ENCODE results near the gene TUBA4B.

DNA sequence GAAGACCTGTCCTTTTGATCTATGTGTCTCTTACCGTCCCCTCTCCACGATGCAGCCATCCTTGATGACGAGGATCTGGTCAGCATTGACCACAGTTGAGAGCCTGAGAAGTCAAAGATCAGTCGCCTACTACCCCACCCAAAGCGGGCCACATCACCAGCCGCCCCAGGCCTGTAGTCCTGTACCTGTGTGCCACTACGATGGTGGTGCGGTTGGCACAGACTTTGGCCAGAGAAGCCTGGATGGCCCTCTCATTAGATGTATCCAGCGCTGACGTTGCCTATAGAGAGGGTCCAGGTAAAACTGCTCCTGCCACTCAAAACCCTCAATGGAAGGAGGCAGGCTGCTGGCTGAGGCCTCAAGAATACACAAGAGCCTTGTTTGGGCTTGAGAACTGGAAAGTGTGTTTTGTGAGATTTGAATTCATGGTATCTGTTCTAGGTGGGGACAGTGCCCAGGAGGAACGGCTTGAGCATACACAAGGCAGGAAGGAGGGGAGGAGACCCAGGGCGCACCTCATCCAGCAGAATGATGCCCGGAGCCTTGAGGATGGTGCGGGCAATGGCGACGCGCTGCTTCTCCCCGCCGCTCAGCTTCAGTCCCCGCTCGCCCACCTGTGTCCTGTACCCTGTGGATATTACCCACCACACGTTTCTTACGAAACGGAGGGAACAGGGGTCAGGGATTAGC lies 42.7 kb upstream of the TUBA4B start:
- TF ChIP-seq, protein P1, sequence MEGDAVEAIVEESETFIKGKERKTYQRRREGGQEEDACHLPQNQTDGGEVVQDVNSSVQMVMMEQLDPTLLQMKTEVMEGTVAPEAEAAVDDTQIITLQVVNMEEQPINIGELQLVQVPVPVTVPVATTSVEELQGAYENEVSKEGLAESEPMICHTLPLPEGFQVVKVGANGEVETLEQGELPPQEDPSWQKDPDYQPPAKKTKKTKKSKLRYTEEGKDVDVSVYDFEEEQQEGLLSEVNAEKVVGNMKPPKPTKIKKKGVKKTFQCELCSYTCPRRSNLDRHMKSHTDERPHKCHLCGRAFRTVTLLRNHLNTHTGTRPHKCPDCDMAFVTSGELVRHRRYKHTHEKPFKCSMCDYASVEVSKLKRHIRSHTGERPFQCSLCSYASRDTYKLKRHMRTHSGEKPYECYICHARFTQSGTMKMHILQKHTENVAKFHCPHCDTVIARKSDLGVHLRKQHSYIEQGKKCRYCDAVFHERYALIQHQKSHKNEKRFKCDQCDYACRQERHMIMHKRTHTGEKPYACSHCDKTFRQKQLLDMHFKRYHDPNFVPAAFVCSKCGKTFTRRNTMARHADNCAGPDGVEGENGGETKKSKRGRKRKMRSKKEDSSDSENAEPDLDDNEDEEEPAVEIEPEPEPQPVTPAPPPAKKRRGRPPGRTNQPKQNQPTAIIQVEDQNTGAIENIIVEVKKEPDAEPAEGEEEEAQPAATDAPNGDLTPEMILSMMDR (IDR thresholded peaks at IDR 0.05), result no peak
- no peak for TF ChIP-seq POLR2A (IDR thresholded peaks at IDR 0.05)
